ENCODE measurements around the gene DHRS11.

DHRS11 gene

DNA sequence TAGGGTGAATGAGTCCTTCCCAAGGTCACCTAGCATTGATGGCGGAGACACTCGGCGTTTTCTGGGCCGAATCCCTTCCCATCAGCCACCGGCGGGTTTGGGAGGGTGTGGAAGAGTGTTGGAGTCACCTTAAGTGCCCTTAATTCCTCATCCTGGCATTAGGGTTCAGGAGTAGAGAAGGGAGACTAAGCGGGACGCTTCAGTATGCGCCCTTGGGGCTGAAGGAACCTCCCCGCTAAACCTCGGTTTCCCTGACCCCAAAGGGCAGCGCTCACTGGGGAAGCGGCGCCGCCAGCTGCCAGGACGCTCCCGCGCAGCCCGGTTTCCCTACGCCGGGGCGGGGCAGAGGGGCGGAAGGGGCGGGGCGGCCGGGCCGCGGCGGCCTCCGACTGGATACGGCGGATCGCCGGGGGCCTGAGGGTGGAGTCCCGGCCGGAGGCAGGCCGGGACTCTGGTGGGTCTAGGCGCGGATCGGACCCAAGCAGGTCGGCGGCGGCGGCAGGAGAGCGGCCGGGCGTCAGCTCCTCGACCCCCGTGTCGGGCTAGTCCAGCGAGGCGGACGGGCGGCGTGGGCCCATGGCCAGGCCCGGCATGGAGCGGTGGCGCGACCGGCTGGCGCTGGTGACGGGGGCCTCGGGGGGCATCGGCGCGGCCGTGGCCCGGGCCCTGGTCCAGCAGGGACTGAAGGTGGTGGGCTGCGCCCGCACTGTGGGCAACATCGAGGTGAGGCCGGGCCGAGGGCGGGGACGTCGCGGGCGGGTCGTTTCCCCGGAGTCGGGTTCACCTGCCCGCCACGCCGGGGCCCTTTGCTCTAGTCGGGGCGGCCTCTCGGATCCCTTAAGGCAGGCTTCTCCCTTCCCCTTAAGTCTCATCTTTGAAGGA, at the start of gene DHRS11:
TSS of gene DHRS11 (plus strand) at position 446 of the 882 bp plus-strand sequence. CDS start at position 577, 131 bp downstream.
- Histone ChIP-seq H3K9ac (ENCODE audit: low read length) (peak within 1 kb of the TSS; percentile 49), H3K9me3 (ENCODE audit: low read length) (no peaks in the 10 kb centered on the region), H3K27me3 (ENCODE audit: control insufficient read depth in 1 of 2, insufficient read depth in 2 of 2, low read length in 2 of 2) (no peaks in the 10 kb centered on the region), H3K36me3 (ENCODE audit: insufficient read depth, low read length) (peaks cover 16% of the 10 kb centered on the region), H3K4me3 (ENCODE audit: low read depth in 1 of 2, low read length in 2 of 2) (peak within 1 kb of the TSS; percentile 42 to 56), H3K27ac (ENCODE audit: low read depth, low read length) (peak within 1 kb of the TSS; percentile 54), H3K4me1 (ENCODE audit: insufficient read depth, low read length) (peaks cover 14% of the 10 kb centered on the region)

GRCh38 chr17:36542755-36543154, 48.9 kb upstream of the DHRS11 start:
- Histone ChIP-seq H3K4me1 (ENCODE audit: insufficient read depth, low read length) (peaks cover 27% of the 10 kb centered on the region), H3K4me3 (ENCODE audit: low read depth in 1 of 2, low read length in 2 of 2) (no peak overlapping the region), H3K27ac (ENCODE audit: low read depth, low read length) (no peak overlapping the region)

DNA sequence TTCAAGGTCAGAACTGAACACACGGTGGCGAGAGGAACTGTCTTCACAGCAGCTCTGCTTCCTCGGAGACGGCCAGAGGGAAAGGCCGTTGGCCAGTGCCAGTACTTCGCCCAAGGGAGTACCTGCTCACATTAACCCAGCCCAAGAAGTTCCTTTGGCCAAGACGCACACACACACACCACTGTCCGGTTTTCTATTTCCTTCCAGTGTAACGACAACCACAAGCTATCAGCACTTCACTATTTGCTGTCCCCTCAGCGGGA, 47.7 kb upstream of the DHRS11 start:
- Histone ChIP-seq H3K27ac (ENCODE audit: low read depth, low read length) (peak overlapping the region; percentile 99), H3K4me3 (ENCODE audit: low read depth in 1 of 2, low read length in 2 of 2) (peak overlapping the region; percentile 88 to 95)

More at GRCh38 chr17:36542755-36543154, 48.9 kb upstream of the DHRS11 start:
- Histone ChIP-seq H3K9ac (ENCODE audit: low read length) (no peak overlapping the region), H3K27me3 (ENCODE audit: control insufficient read depth in 1 of 2, insufficient read depth in 2 of 2, low read length in 2 of 2) (no peaks in the 10 kb centered on the region), H3K36me3 (ENCODE audit: insufficient read depth, low read length) (peaks cover 2% of the 10 kb centered on the region), H3K9me3 (ENCODE audit: low read length) (no peaks in the 10 kb centered on the region)

GRCh38 chr17:36544307-36545076, 47.2 kb upstream of the DHRS11 start, which contains the start of gene GGNBP2:
Gene GGNBP2 (plus strand): TSS chr17:36544919. CDS start chr17:36545725, 806 bp downstream.
- H3K27me3 ChIP-seq (ENCODE audit: control insufficient read depth in 1 of 2, insufficient read depth in 2 of 2, low read length in 2 of 2) = no peaks in the 10 kb centered on the region
- H3K4me3 ChIP-seq (ENCODE audit: low read depth in 1 of 2, low read length in 2 of 2) = peak within 1 kb of the TSS; percentile 94 to 95
- no peaks in the 10 kb centered on the region for H3K36me3 ChIP-seq (ENCODE audit: insufficient read depth, low read length)
- no peaks in the 10 kb centered on the region for H3K9me3 ChIP-seq (ENCODE audit: low read length)
- peaks cover 37% of the 10 kb centered on the region for H3K4me1 ChIP-seq (ENCODE audit: insufficient read depth, low read length)
- H3K27ac ChIP-seq (ENCODE audit: low read depth, low read length) = peak within 1 kb of the TSS; percentile 99
- peak within 1 kb of the TSS; percentile 98 for H3K9ac ChIP-seq (ENCODE audit: low read length)

More for the DNA sequence above, 47.7 kb upstream of the DHRS11 start:
- Histone ChIP-seq H3K9me3 (ENCODE audit: low read length) (no peaks in the 10 kb centered on the region), H3K4me1 (ENCODE audit: insufficient read depth, low read length) (peaks cover 36% of the 10 kb centered on the region), H3K9ac (ENCODE audit: low read length) (peak overlapping the region; percentile 97), H3K27me3 (ENCODE audit: control insufficient read depth in 1 of 2, insufficient read depth in 2 of 2, low read length in 2 of 2) (no peaks in the 10 kb centered on the region), H3K36me3 (ENCODE audit: insufficient read depth, low read length) (no peaks in the 10 kb centered on the region)

DNA sequence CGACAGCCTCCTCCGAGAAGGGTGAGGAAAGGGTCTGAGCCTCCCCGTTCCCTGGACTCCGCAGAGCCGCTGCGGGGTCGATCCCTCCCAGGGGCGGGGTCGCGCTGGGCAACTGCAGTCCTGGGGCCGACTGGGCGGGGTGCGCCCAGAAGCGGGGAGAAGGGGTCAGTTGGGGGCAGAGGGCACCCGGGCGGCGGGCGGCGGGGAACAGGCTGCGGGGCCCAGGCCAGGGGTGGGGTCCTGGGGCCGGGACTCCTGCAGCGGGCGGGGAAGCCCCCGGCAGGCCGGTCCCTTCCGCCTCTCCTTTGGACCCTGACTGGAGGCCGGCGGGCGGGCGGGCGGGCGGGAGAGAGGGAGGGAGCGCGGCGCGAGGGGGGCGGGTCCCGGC, 46.6 kb upstream of the DHRS11 start:
- Histone ChIP-seq H3K4me1 (ENCODE audit: insufficient read depth, low read length) (peaks cover 37% of the 10 kb centered on the region), H3K27ac (ENCODE audit: low read depth, low read length) (peak overlapping the region; percentile 99), H3K27me3 (ENCODE audit: control insufficient read depth in 1 of 2, insufficient read depth in 2 of 2, low read length in 2 of 2) (no peaks in the 10 kb centered on the region), H3K4me3 (ENCODE audit: low read depth in 1 of 2, low read length in 2 of 2) (peak overlapping the region; percentile 88 to 95), H3K9me3 (ENCODE audit: low read length) (no peaks in the 10 kb centered on the region), H3K36me3 (ENCODE audit: insufficient read depth, low read length) (no peaks in the 10 kb centered on the region), H3K9ac (ENCODE audit: low read length) (peak overlapping the region; percentile 97)

- Histone ChIP-seq H3K27ac (ENCODE audit: low read depth, low read length) (peak overlapping the region; percentile 91), H3K36me3 (ENCODE audit: insufficient read depth, low read length) (no peaks in the 10 kb centered on the region), H3K4me3 (ENCODE audit: low read depth in 1 of 2, low read length in 2 of 2) (peak overlapping the region; percentile 65 to 94), H3K9me3 (ENCODE audit: low read length) (no peaks in the 10 kb centered on the region), H3K9ac (ENCODE audit: low read length) (peak overlapping the region; percentile 98), H3K27me3 (ENCODE audit: control insufficient read depth in 1 of 2, insufficient read depth in 2 of 2, low read length in 2 of 2) (no peaks in the 10 kb centered on the region), H3K4me1 (ENCODE audit: insufficient read depth, low read length) (peaks cover 43% of the 10 kb centered on the region)
These were observed 45.9 kb upstream of the DHRS11 start for GRCh38 chr17:36545465-36546417.

DNA sequence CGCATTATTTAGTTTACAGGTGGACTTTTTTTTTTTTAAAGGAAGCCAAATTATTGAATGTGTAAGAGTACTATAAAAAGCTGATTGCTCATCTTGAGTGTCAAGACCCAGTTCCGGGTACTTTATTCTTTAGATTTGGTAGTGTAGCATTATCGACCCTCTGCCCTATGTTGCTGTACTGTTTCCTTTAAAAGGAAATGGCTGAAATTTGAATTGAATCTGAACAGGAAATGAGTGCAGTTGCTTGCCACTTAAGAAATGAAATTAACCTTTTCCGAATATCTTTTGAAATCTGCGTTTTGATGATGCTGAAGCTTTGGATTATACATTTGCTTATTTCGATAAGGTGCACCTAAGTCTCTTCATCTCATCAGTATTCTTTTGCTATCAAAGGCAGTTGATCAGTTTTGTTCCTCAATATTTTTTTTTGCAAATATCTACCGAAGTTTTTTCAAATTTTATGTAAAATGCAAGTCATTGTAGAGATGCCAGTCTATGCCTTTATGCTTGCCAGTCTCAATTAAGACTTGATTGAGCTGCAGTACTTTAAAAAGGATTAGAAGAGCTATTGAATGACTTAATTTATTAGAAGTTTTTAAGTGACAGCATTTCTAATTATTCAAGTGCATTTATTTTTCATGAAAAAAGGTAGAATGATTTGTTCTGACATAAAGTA, 45.1 kb upstream of the DHRS11 start:
- Histone ChIP-seq H3K9me3 (ENCODE audit: low read length) (no peaks in the 10 kb centered on the region), H3K4me3 (ENCODE audit: low read depth in 1 of 2, low read length in 2 of 2) (peak overlapping the region; percentile 65 to 94), H3K27me3 (ENCODE audit: control insufficient read depth in 1 of 2, insufficient read depth in 2 of 2, low read length in 2 of 2) (no peaks in the 10 kb centered on the region), H3K4me1 (ENCODE audit: insufficient read depth, low read length) (peaks cover 47% of the 10 kb centered on the region), H3K36me3 (ENCODE audit: insufficient read depth, low read length) (no peaks in the 10 kb centered on the region), H3K27ac (ENCODE audit: low read depth, low read length) (peak overlapping the region; percentile 91), H3K9ac (ENCODE audit: low read length) (peak overlapping the region; percentile 98)

GRCh38 chr17:36547776-36548175, 43.9 kb upstream of the DHRS11 start:
- no peak overlapping the region for H3K27ac ChIP-seq (ENCODE audit: low read depth, low read length)
- no peaks in the 10 kb centered on the region for H3K36me3 ChIP-seq (ENCODE audit: insufficient read depth, low read length)
- no peak overlapping the region for H3K4me3 ChIP-seq (ENCODE audit: low read depth in 1 of 2, low read length in 2 of 2)
- no peaks in the 10 kb centered on the region for H3K9me3 ChIP-seq (ENCODE audit: low read length)
- peak overlapping the region; percentile 98 for H3K9ac ChIP-seq (ENCODE audit: low read length)
- no peaks in the 10 kb centered on the region for H3K27me3 ChIP-seq (ENCODE audit: control insufficient read depth in 1 of 2, insufficient read depth in 2 of 2, low read length in 2 of 2)
- peaks cover 47% of the 10 kb centered on the region for H3K4me1 ChIP-seq (ENCODE audit: insufficient read depth, low read length)

- Histone ChIP-seq H3K27me3 (ENCODE audit: control insufficient read depth in 1 of 2, insufficient read depth in 2 of 2, low read length in 2 of 2) (no peaks in the 10 kb centered on the region), H3K9ac (ENCODE audit: low read length) (no peak overlapping the region), H3K9me3 (ENCODE audit: low read length) (no peaks in the 10 kb centered on the region), H3K4me1 (ENCODE audit: insufficient read depth, low read length) (peaks cover 48% of the 10 kb centered on the region), H3K36me3 (ENCODE audit: insufficient read depth, low read length) (peaks cover 4% of the 10 kb centered on the region), H3K4me3 (ENCODE audit: low read depth in 1 of 2, low read length in 2 of 2) (no peak overlapping the region), H3K27ac (ENCODE audit: low read depth, low read length) (no peak overlapping the region)
These were observed 40.9 kb upstream of the DHRS11 start for GRCh38 chr17:36550491-36551417.

- Histone ChIP-seq H3K36me3 (ENCODE audit: insufficient read depth, low read length) (peaks cover 18% of the 10 kb centered on the region), H3K9me3 (ENCODE audit: low read length) (no peaks in the 10 kb centered on the region), H3K9ac (ENCODE audit: low read length) (no peak overlapping the region), H3K4me3 (ENCODE audit: low read depth in 1 of 2, low read length in 2 of 2) (no peak overlapping the region), H3K27ac (ENCODE audit: low read depth, low read length) (no peak overlapping the region), H3K4me1 (ENCODE audit: insufficient read depth, low read length) (peaks cover 24% of the 10 kb centered on the region), H3K27me3 (ENCODE audit: control insufficient read depth in 1 of 2, insufficient read depth in 2 of 2, low read length in 2 of 2) (no peaks in the 10 kb centered on the region)
These were observed 38.2 kb upstream of the DHRS11 start for GRCh38 chr17:36553459-36553858.
